SK-N-SH treated with all-trans-retinoic acid at 6 μM for 48 hours (cell line): Measurements from ENCODE around the gene RAPGEF4.

Source experiments
- BACH2 ChIP-seq: fragments of 250-450 bp; sonication (Bioruptor Pico); IDR thresholded peaks from 2 replicates; pipeline ENCODE4 v1.9.0; 2021; ENCODE audit warnings: mild to moderate bottlenecking, borderline replicate concordance
- ESRRG ChIP-seq: fragments of 250-450 bp; sonication (Bioruptor Pico); IDR thresholded peaks from 2 replicates; pipeline ENCODE4 v1.6.1; 2021; ENCODE audit warnings: mild to moderate bottlenecking
- ISL1 ChIP-seq: fragments of 250-450 bp; sonication (Bioruptor Pico); IDR thresholded peaks from 2 replicates; pipeline ENCODE4 v2.1.2; 2022; ENCODE audit warnings: mild to moderate bottlenecking, moderate library complexity
- OSR1 ChIP-seq: fragments of 250-450 bp; sonication (Bioruptor Pico); IDR thresholded peaks from 2 replicates; pipeline ENCODE4 v1.8.0; 2022; ENCODE audit warnings: moderate library complexity, mild to moderate bottlenecking, inconsistent platforms
- POU6F1 ChIP-seq: fragments of 250-450 bp; sonication (Bioruptor Pico); IDR thresholded peaks from 2 replicates; pipeline ENCODE4 v1.8.0; 2021; ENCODE audit warnings: low read depth, mild to moderate bottlenecking, moderate library complexity, borderline replicate concordance
- PPARA ChIP-seq: fragments of 250-450 bp; sonication (Bioruptor Pico); IDR thresholded peaks from 2 replicates; pipeline ENCODE4 v1.5.0; 2020; ENCODE audit warnings: mild to moderate bottlenecking, borderline replicate concordance
- RARB ChIP-seq: fragments of 250-450 bp; sonication (Bioruptor Pico); IDR thresholded peaks from 2 replicates; pipeline ENCODE4 v1.8.0; 2021; ENCODE audit warnings: mild to moderate bottlenecking, moderate library complexity
- ZFP3 ChIP-seq: fragments of 250-450 bp; sonication (Bioruptor Pico); IDR thresholded peaks from 2 replicates; pipeline ENCODE4 v1.5.0; 2020; ENCODE audit warnings: mild to moderate bottlenecking, moderate library complexity
- ZNF565 ChIP-seq: fragments of 450-650 bp; formaldehyde crosslinking; conservative IDR thresholded peaks from 2 replicates; pipeline ENCODE4 v1.5.0; 2020; ENCODE audit warnings: low read depth, mild to moderate bottlenecking, moderate library complexity
- TF ChIP-seq, protein P1 (sequence below): fragments of 250-450 bp; sonication (Bioruptor Pico); IDR thresholded peaks from 2 replicates; pipeline ENCODE4 v1.5.0; 2020; ENCODE audit warnings: mild to moderate bottlenecking, moderate library complexity
- TF ChIP-seq, protein P2 (sequence below): fragments of 250-450 bp; sonication (Bioruptor Pico); IDR thresholded peaks from 2 replicates; pipeline ENCODE4 v1.8.0; 2020; ENCODE audit warnings: mild to moderate bottlenecking, moderate library complexity, borderline replicate concordance

- TF ChIP-seq, protein P1, sequence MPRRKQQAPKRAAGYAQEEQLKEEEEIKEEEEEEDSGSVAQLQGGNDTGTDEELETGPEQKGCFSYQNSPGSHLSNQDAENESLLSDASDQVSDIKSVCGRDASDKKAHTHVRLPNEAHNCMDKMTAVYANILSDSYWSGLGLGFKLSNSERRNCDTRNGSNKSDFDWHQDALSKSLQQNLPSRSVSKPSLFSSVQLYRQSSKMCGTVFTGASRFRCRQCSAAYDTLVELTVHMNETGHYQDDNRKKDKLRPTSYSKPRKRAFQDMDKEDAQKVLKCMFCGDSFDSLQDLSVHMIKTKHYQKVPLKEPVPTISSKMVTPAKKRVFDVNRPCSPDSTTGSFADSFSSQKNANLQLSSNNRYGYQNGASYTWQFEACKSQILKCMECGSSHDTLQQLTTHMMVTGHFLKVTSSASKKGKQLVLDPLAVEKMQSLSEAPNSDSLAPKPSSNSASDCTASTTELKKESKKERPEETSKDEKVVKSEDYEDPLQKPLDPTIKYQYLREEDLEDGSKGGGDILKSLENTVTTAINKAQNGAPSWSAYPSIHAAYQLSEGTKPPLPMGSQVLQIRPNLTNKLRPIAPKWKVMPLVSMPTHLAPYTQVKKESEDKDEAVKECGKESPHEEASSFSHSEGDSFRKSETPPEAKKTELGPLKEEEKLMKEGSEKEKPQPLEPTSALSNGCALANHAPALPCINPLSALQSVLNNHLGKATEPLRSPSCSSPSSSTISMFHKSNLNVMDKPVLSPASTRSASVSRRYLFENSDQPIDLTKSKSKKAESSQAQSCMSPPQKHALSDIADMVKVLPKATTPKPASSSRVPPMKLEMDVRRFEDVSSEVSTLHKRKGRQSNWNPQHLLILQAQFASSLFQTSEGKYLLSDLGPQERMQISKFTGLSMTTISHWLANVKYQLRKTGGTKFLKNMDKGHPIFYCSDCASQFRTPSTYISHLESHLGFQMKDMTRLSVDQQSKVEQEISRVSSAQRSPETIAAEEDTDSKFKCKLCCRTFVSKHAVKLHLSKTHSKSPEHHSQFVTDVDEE (CRISPR knock-in tag), result no peak
- TF ChIP-seq ZFP3 (CRISPR knock-in tag) (no peak), RARB (no peak), ESRRG (no peak), ISL1 (CRISPR knock-in tag) (no peak), BACH2 (CRISPR knock-in tag) (no peak), PPARA (CRISPR knock-in tag) (no peak), ZNF565 (CRISPR knock-in tag) (no peak), OSR1 (CRISPR knock-in tag) (no peak), POU6F1 (CRISPR knock-in tag) (no peak)
- TF ChIP-seq, protein P2, sequence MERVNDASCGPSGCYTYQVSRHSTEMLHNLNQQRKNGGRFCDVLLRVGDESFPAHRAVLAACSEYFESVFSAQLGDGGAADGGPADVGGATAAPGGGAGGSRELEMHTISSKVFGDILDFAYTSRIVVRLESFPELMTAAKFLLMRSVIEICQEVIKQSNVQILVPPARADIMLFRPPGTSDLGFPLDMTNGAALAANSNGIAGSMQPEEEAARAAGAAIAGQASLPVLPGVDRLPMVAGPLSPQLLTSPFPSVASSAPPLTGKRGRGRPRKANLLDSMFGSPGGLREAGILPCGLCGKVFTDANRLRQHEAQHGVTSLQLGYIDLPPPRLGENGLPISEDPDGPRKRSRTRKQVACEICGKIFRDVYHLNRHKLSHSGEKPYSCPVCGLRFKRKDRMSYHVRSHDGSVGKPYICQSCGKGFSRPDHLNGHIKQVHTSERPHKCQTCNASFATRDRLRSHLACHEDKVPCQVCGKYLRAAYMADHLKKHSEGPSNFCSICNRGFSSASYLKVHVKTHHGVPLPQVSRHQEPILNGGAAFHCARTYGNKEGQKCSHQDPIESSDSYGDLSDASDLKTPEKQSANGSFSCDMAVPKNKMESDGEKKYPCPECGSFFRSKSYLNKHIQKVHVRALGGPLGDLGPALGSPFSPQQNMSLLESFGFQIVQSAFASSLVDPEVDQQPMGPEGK, result no peak
Measured at GRCh38 chr2:172978063-172978383, 242.4 kb downstream of the RAPGEF4 start.
